GM15510 (cell line): ENCODE results near the gene KCNJ4.

Experiments used
- POLR2A ChIP-seq: IDR thresholded peaks from 3 replicates; pipeline ENCODE4 v1.6.1; 2011; ENCODE audit warnings: borderline replicate concordance; ENCODE audit not compliant: insufficient read length; ENCODE audit errors: extremely low read depth

Gene KCNJ4

GRCh38 chr22:38461057-38461413 is 6.0 kb upstream of the KCNJ4 start:
- TF ChIP-seq POLR2A: no peak

GRCh38 chr22:38460426-38460840 is 5.4 kb upstream of the KCNJ4 start:
- no peak for TF ChIP-seq POLR2A

- no peak for TF ChIP-seq POLR2A
These were observed 2.1 kb upstream of the KCNJ4 start for GRCh38 chr22:38456841-38457699.

- no peak for TF ChIP-seq POLR2A
These were observed 1.4 kb upstream of the KCNJ4 start for GRCh38 chr22:38456272-38456835.

- TF ChIP-seq POLR2A: no peak
These were observed 702 bp upstream of the KCNJ4 start for GRCh38 chr22:38455530-38456271.

GRCh38 chr22:38454353-38455075 is 485 bp downstream of the KCNJ4 start:
- TF ChIP-seq POLR2A: no peak

- TF ChIP-seq POLR2A: no peak
These were observed 1.0 kb downstream of the KCNJ4 start for GRCh38 chr22:38453996-38454352.

- TF ChIP-seq POLR2A: no peak
These were observed 1.8 kb downstream of the KCNJ4 start for GRCh38 chr22:38453066-38453672.

- no peak for TF ChIP-seq POLR2A
These were observed 2.5 kb downstream of the KCNJ4 start for GRCh38 chr22:38452373-38453065.

GRCh38 chr22:38451864-38452263 is 3.1 kb downstream of the KCNJ4 start:
- TF ChIP-seq POLR2A: no peak

GRCh38 chr22:38451404-38451803 is 3.6 kb downstream of the KCNJ4 start:
- no peak for TF ChIP-seq POLR2A

GRCh38 chr22:38450234-38450797 is 4.7 kb downstream of the KCNJ4 start:
- TF ChIP-seq POLR2A: no peak

- TF ChIP-seq POLR2A: no peak
These were observed 5.2 kb downstream of the KCNJ4 start for GRCh38 chr22:38449776-38450175.
